Measurements from ENCODE around the gene FBXW11.

The FBXW11 gene

DNA sequence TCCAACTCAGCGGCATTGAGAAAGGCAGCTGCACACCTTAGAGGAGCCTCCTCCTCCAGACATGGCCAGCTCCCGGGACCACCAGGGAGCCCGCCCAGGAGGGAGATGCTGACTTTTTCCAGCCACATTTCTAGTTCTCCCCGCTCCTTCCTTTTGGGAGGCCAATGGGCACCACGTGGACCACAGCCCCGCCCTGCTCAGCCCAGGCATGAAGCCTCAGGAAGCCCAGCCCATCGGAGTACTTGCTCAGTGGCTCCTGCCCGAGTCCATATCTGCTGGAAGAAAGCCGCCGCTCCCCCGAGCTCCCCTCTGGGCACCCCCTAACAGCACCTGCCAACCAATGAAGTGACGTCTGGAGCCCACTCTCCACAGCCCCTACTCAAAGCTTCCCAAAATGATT, 168.4 kb downstream of the FBXW11 start:
- no peak for DNase-seq

DNA sequence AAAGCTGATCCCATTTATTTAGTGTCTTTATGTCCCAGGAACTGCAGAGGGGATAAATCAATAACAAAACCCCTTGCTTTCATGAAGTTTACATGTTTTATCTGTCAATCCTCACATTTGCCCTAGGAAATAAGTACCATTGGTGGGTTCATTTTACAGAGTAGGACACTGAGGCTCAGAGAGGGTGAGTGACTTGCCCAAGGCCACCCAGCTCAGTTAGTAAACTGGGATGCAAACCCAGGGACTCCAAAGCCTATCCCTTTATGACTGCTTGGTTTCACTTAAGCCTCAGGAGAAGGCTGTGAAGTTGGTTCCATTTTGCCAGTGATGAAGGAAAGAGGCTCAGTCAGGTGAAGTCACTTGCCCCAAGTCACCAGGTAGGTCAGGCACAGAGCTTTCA, 168.9 kb downstream of the FBXW11 start:
- DNase-seq: no peak

DNA sequence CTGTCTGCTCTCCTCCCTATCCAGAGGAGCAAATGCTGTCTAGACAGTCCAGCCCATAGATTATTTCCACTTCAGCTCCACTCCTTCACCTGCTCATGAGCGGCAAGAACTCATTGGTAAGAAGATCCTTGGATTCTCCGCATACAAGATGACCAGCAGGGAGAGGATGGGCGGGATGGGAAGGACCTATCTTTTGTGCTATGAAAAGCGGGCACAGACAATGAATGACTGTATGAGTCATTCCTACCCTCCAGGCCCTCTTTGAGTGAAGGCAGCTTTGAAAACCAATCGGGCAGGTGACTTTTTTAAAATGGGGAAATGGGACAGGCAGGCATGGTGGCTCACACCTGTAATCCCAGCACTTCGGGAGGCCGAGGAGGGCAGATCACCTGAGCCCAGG, 171.4 kb downstream of the FBXW11 start:
- DNase-seq: no peak

DNA sequence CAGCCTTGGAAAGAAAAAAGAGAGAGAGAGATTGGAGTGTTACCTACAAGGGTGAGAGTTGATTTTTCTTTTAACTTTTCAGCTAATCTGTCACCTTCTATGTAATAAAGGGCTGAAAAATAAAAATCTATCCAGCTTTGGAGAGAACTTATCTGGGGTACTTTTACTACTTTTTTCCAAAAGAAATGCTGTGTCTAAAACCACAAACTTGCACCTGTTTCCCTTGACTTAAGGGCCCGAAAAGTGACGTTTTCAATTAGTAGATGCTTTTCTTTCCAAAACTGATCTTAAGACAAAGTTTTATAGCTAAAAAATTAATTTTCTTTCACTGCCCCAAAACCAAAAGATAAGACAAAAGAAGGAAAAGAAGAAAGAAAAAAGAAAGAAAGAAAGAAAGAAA, 172.0 kb downstream of the FBXW11 start:
- no peak for DNase-seq

DNA sequence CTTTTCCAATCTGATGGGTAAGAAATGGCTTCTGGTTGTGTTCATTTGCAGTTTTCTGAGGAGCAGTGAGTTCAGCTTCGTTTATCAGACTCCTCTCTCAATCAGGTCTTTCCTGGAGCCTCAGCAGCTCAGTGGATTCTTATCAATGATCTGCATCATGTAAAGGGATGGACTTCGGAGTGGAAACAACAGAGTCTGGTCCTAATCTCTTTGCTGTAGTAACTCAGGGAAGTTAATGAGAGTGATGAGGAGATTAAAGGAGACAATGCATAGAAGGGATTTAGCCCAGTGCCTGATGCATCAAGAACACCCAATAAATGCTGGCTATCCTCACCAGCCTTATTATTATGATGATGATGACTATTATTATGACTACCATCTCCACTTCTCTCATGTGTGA, 173.7 kb downstream of the FBXW11 start:
- no peak for DNase-seq

DNA sequence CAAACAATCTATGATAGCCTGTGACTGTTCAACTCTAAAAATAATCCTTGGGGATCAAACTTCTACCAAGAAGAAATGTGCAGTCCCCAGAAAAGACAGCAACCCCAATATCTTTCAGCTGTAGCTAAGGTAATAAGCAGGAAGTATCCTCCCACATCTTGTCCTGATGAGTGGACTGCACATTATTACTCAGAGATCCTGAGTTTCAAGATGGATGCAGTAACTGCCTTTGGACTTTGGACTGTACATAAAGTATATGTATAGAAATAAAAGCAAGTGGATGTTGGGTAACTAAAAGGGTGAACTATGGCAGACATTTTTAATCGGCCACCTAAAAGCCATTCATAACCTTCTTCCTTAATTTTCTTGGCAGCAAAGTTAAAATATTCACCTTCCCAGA, 175.8 kb downstream of the FBXW11 start:
- DNase-seq: no peak

DNA sequence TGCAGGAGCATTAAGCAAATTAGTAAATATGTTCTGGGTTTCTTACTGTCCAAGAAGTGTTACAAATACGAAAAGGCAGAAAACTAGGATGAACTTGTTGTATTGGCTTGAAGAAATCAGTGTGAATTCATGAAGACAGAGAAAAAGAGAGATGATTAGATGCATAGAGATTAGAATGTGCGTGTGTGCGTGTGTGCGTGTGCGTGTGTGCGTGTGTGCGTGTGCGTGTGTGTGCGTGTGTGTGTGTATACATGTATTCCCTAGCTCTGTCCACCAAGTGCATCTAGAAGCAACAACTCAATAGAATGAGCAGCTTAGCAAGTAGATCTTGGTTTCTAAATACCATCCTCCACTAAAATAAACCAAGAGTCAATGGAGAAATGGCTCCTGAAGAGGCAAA, 179.3 kb downstream of the FBXW11 start:
- DNase-seq: no peak

DNA sequence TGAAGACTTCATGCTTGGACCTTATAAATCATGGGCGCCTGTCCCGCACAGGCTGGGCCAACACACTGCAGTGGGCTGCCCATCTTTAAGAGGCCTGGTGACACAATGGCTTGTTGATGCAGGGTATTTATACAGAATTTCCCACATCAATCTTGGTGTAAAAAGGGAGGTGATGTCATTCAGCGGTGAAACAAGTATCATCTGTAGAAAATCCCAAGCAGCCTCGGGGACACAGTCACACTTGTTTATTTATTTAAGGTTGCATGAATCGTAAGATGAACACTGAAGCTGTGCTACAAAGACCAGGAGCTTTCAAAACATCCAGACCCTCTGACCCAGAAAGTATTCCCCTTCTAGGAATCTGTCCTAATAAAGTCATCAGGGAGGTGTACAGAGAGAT, 180.3 kb downstream of the FBXW11 start:
- no peak for DNase-seq

DNA sequence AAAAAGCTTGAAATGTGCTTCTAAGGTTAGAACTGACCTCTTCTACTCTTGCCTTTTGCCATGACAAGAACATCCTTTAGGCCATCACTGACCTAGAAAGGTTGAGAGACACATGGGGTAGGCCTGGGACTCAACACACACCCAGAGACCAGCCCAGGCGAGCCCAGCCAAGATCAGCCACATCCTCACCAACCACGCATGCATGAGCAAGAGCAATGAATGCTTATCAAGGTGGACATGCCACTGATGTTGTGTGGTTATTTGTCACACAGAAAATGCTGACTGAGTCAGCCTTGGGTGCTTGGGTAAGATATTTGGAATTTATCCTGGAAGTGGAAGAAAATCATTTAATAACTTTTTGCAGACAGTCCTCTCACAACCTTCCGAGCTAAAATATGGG, 181.4 kb downstream of the FBXW11 start:
- DNase-seq: no peak

DNA sequence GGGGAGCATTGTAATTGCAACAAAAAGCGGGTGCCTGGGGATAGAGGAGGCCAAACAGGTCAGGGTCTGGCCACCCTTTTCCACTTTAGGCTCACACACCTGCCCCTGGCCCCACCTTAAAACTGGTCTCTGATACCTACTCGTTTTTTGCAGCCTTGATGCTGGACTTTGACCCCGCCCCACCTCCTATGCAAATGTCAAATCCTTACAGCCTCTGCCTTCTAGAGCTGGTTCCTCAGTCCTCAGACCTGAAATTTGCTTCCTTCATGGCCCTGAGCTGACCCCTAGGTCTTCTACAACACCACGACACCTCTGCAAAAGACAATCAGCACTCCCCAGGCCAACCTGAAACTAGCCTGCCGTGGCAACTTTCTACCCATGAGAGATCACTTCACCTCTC, 183.2 kb downstream of the FBXW11 start:
- DNase-seq: no peak

DNA sequence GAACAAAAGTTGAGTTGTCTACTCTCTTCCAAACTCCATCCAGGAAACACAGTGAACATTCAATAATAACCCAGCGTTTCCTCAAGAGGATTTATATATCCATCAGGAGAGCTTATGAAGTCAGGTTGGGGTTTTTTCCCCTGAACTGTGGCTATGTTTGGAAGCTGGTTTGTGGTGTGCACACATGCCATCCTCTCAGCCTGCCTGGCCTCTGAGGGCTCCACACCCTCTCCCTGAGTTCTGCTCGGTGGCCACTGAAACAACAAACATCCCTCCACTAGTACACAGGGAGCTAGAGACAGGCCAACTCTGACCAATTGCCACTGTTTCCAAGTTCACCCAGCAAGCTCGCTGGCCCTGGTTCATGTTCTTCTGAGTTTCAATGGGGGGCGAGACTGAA, 185.2 kb downstream of the FBXW11 start:
- no peak for DNase-seq

DNA sequence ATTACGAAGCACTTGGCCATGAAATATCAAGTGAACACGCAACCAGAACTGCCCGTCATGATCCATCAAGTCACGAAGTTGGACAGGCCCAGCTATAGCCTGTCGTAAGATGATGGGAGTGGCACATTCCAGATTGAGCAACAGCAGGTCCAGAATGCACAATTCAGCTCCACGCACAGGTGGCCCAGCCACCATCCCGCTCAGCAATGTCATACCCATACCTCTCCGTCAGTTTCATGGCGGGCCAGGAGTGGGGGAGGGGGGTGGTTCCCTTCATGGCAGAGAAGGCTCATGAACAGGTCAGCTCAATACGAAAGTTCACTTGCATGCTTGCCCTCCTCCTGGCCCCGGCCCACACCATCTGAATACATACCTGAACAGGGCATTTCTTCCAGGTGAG, 185.9 kb downstream of the FBXW11 start:
- DNase-seq: no peak

DNA sequence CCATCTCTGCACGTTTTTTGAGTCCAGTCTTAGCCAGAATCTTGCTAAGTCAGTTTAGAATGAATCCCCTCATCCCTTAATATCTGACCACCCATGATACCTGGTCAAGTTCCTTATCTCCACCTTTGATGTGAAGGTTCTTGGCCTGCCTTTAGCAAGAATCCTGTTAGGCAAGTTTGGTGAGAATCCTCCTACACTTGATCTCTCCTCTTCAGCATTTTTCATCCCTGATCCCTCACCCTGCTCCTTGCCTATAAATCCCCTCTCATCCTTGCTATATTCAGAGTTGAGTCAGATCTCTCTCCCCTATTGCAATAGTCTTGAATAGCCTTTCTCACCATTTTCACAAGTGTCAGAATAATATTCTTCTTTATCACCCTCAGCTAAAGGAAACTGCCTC, 189.8 kb downstream of the FBXW11 start:
- DNase-seq: no peak

DNA sequence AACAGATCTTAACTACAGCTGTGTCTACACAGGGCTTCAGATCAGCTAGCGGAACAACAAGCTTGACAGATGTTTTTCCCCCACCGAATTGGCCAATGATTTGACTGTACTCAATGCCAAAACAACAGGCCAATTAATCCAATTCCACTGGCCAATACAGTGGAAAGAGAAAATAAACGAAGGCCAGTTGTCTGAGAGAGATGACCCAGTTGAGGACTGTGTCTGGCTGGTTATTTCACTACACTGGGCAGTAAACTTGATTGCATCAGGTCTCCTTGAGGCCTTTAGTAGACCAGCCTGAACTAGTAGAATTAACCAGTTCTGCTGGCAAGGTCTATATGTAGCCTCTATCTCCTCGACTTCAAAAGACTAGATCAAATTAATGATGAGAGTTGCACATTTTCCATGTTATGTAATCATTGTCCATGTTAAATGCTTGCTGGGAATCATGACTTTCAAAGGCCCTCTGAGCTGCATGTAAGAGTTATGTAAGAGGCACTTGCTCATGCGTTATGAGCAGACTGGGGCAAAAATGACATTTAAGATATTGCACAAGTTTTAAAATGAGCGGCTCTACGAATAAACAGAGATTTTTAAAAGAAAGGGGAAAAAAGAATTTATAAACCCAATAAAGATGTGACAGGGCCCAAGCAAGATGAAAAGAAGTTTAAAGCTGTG, 192.5 kb downstream of the FBXW11 start:
- DNase-seq: no peak

DNA sequence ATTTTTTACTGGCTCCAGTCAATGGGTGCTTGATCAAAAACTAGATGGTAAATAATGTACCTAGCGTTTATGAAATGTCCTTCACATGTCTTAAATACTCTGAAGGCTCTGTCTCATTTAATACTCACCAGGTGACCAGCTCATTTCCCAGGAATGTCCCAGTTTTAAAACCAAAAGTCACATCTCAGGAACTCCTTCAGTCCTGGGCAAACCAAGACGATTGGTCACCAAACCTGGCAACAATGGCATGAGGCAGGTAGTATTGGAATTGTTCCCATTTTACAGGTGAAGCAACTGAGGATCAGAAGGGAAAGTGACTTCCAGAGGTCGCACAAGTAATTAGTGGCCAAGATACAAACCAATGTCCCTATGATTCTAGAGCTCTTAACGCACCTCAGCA, 193.2 kb downstream of the FBXW11 start:
- no peak for DNase-seq
